HG03066 (cell line): ENCODE data around the gene AREG.

Source experiments
- ATAC-seq: cut with Tn5 transposase; IDR thresholded peaks from one replicate; pipeline ENCODE4 v1.9.1; 2021; ENCODE audit warnings: low read depth; ENCODE audit not compliant: unreplicated experiment

AREG gene

DNA sequence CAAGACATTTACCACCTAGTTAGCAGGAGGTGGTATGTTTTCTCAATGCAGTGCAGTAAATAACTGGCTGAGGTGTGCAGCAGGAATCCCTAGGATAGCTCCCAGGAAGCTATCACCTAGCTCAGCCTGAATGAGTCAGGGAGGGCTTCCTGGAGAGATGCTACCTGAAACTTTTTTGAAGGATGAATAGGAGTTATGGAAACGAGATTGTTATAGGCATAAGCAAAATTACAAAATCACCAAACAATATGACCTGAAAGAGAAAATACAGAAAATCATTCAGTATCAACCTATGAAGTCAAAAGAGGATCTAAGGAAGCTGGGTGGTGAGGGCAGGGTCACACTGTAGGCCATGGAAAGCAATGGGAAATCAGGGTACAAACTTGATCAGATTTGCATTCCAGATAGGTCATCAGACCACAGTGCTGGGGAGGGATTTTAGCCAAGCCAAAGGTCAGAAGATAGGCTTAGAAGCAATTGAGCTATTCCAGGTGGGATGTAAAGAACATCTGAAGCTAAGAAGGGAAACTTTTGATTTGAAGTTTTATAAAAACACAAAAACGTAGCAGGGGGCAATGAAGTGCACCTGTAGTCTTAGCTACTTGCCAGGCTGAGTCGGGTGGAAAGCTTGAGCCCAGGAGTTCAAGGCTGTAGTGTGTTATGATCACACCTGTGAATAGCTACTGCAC lies 11.3 kb downstream of the AREG start:
- ATAC-seq = no peak

DNA sequence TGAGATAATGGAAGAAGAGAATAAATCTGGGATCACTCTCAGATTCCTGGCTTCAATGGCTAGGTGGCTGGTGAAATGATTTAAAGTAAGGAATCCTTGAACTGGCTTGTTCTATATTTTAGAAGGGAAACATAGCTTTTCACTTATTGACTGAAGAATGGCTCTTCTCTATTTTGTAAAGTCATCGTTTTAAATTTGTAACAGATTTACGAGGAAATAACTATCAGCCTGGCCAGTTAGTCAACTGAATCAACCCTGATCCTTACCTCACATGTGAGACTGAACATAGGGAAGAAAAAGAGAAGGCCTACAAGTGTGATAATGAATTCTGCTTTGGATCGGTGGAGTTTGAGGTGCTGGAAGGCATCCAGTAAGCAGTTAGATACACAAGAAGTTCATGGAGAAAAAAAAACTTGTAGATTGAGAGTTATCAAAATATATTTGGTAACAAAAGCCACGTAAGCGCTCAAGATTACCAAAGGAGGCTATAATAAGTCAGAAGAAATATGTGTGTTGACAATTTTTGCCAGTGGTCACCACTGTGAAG lies 12.0 kb downstream of the AREG start:
- no peak for ATAC-seq

DNA sequence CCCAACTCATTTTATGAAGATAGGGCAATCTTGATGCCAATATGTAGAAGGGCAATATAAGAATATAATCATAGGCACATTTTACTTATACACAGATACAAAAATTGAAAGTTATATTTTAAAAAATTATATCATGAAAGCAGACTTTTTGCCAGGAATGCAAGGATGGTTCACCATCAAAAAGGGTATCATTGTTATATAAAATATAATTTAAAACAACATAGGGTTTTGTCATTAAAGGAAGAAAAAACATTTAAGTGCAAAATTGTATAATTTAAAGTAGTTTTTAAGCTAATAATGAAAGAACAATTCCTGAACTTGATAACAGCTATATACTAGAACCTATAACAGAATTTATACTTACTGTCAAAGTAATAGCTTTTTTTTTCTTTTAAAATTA lies 15.9 kb downstream of the AREG start:
- ATAC-seq = no peak

DNA sequence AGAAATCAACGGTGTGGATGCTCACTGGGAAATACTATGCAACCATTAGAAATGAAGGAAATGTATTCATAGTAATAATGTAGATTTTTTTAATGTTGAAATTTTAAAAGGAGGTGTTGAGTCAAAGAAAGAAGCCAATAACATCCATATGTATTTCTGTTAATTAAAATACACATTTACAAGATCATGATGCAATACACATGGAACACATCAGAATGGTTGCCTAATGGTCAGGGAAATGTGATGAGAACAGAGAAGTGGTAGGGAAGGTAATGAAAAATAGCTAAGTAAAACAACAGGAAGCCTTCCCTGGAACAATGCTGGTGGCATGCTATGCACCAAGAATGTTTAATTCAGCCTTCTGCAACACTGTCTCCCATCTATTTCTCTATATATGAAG lies 18.2 kb downstream of the AREG start:
- no peak for ATAC-seq

DNA sequence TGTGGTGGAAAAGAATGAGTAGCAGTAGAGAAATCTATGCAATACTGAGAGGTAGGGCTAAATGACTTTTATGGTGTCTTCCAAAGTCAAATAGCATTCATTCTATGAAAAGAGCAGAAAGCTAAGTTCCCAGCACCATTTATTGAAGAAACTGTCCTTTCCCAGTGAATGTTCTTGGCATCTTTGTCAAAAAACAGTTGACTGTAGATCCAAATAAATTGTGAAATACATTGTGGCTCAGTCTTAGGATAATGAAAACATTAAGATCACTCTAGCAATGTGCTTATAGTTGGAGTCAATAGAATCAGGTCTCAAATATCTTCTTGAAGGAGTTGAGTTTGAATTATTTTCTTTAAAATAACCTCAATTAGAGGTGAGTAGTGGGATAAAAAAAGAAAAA lies 19.4 kb downstream of the AREG start:
- ATAC-seq = no peak

DNA sequence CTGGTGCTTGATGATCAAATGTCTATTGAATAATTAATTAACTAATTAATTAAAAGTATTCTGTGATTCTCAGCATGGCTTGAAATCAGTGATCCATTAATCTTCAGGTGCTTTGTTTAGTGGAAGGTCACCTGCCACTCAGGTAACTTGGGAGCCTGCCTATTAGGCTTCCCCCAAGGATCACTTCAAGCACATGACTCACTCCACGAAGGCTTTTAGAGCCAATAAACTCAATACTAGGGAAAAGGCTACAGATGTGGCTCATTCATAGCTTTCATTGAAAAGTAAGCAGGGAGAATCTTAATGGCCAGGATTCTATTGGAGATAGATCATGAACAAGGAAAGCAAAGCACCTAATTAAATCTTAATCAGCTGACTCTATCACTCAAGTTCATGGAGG lies 21.3 kb downstream of the AREG start:
- no peak for ATAC-seq

DNA sequence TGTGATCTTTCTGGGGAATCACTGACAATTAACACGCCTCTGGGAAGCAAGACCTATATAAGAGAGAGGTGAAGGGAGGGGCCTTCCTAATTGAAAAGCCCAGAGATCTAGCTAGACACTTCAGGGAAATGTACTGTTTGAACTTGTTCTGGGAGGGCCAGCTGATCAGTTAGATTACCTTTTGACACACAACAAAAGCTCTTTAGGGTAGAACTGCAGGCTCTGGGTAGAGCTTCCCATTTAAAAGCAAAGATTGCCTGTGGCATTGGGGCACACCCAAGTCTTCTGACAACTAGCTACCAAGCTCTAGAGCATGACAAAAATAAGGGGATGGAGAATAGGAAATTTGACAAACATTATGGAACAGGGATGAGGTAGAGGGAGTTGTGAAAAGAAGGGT lies 26.3 kb downstream of the AREG start:
- no peak for ATAC-seq

DNA sequence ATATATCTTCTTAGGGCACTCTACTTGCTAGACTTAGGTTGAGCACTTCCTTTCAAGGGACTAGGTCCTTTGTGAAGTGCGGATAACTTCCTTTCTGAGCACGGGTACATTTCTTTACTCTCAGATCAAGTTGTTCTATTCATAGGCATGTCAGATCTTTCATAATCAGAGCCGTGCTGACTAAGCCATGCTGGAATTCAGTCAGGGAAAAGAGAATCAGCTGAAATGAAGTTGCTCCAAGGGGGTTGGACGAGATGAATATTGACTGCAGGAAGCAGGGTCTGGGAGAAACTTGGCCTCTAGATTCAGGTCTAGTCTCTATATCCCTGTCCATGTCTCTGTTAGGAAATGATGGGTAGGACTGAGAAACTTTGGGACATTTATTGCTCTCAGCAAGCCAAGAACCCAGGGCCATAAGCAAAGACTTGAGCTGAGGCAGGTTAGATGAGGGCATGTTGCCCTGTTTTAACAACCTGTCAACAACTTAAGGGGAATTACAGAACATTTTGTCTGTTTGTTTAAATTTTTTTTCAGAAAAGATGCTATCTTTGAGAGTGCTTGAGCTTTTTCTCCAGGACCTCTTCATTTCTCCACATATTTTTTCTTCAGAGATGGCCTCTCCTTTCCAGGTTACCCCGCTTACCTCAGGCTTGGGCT lies 28.3 kb downstream of the AREG start:
- ATAC-seq = no peak

DNA sequence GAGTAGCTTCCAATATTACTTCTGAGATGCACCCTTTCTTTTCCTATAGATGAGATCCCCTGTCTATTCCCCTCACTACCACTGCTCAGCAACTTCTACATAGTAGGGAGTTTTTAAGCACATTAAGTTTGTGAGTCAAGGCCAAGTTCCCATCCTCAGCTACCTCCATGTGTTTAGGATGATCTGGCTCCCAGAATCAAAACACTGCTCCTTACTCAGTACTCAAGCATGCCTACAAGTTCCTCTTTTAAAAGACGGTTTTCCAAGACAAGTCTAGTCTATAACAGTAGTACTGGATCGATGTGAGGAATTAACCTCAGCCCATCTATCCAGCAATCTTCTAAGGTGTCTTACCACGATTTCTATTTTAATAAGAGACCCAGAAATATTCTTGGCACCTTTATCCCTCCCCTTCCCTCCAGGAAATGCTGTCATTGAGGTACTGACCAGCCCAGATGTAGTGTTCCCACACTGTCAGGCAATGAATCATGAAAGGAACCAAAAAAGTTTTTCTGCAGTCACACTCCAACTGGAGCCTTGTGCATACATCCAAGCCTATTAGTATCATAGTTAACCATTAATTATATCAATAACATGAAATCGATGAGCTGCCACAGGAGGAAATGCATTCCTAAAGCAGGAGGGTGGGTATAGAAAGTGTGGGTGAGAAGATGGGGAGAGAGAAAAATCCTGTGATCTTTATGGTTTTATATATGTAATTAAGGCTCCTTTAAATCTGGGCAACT lies 29.6 kb downstream of the AREG start:
- ATAC-seq = no peak

DNA sequence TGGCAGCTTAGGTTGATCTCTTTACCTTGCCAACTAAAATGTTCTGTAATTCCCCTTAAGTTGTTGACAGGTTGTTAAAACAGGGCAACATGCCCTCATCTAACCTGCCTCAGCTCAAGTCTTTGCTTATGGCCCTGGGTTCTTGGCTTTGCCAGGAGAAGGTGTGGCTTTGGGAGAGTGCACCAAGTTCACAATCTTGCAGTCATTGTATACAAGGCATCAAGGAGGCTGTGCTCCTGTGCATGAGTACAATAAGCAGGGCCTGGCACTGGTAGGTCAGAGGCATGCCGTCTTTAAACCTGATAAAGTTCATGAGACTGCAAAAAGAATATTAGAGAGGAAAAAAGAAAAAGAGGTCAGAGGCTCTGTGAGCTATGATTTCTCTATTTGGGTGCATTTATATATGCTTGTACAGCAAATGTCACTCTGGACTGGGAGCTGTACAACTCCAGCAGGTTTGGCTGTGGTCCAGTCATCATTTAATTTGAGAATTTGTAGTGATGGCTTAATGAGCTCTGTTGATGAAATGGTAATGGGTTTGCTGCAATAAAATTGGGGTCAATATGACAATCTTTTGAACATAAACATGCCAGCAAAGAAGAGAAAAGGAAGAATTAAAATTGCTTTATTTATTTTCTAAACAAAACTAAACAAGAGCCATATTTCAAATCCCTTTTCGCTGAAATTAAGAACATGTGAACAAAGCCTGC lies 30.3 kb downstream of the AREG start:
- ATAC-seq = no peak

DNA sequence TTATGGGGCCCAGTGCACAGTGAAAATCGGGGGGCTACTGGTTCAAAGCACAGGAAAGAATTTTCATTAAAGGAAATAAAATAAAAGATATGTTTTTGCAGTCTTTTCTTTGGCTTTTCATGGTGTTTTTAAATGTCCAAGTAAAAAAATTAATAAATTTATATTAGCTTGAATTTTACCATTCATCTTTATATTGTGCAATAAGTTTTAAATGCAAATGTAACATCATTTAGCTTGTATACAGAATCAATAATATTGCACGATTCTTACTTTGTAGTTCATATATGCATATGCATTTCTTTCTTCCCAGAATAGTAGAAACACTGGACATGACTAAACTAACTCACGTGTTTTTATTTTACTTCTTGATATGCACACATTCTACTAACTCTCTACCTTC lies 31.0 kb downstream of the AREG start:
- ATAC-seq = no peak

DNA sequence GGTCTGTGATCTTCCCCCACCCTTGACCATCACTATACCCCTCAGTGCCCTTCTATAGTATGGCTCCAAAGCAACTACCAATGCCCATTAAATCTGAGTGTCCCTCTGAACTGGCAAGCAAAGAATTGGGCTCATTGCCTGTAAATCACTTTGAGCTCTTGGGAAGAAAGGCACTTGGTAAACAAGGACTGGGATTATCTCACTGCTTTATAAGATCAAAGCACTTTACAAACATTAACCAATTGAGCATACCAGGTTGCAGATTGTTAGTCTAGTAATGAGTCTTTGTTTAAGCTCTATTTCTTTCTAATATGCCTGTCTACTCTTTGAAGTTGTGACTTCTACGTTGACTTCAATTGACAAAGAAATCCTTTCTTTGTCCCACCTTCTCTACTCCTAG lies 34.1 kb downstream of the AREG start:
- ATAC-seq = no peak

DNA sequence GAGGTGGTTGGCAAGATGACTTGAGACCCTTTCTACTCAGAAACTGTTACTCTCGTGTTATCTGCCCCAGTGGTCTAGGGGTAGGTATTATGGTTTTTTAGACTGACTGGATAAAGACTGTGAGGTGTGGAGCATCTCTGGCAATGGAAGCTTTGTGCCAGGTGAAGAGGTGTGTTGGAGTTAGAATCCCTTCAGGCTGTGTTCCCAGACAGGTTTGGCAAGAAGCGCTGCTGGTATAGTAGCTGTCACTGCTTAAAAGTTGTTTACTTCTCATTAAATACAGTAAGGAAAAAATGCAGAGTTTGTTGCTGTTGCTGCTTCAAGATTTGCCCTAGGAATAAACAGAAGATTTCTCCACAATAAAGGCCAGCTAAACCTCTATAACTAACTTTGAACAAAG lies 35.3 kb downstream of the AREG start:
- ATAC-seq = no peak

DNA sequence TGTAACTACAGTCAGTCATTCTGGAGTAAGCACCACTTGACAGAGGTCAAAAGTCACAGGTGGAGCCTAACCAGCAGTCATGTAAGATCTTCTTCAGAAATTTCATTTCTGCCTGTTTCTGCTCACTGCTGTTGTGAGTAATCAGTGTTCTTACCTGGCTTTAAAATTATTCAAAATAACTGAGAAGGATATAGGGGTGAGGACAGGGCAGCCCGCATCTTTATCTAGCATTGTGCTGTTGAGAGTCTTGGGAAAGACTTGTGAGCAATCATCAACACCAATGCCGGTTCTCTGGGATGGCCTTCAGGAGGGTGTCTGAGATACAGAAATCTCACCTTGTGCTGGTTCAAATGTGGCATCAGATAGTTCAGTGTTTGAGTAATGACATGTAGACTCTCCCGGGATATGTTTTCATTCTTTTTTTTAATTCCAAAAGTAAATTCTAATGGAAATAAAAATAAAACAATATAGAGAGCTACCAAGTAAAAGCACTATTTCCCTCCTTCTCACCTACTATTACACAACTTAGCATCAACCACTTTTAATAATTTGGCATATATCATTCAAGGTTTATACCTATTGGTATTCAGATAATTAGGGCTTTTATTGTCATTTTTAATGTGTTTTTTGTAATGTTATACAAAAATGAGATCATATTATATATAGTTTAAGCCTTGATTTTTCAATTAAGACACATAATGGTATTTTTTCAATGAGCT lies 37.1 kb downstream of the AREG start:
- ATAC-seq = no peak

DNA sequence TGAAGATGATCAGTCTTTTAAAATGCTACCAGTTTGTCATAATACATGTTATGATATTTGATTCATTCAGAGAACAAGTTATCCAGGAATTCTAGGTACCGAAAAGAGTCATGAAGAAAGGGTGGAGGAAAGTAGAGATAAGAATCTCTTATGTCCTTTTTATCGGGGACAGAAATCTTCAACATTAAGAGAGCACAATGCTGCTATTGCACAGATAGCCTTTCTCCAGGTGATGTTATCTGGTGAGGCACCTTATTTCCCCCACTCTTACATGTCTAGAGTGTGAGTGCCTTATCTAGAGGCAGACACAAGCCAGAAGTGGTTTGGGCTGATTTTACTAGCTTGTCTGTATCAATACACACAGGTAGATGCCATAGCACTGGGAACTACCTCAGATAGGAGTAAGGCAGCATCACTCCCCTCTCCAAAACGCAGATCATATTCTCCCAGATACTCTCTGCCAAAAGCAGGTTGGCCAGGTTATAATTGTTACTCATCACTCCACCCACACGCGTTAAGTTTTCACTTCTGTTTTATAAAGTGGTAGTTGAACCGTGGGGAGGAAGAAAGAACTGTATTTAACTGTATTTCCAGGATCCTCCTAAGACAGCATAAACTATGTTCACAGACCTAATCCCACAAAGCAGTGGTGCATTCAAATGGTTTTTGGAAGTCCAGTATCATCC lies 38.4 kb downstream of the AREG start:
- no peak for ATAC-seq

DNA sequence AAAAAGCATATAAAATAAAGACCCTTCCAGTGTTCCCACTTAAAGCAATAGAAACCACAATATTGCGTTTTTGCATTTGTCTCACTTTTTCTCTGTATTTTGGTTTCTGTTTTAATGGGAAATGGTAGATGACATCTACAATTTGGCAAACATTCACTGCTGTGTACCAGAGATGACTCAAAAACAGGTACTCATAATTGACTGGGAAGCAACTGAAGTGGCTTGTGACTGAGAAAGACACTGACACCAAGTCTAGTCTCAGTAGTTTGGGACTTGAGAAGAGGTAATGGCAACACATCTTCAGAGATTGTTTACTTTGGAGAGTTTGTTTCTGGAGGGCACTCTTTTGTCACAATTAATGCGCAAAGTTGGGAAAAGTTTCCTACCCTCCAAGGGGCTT lies 42.0 kb downstream of the AREG start:
- no peak for ATAC-seq

DNA sequence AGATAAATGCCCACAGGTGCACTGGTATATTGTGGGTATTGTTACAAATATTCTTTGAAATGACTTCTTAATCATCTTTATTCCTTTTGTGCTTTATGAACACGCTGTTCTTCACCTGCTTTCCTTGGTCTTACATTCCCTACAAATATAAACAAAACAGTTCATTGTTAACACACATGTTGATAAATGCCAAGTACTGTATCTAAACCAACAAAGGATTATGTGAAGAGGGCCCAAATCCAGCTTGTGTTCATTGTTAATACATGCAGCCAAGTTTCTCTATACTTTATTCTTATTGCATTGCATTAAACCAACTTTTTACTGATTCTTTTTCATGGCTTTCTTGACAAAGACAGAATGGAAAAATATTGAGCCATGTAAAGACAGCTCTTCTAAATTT lies 42.8 kb downstream of the AREG start:
- ATAC-seq = no peak

DNA sequence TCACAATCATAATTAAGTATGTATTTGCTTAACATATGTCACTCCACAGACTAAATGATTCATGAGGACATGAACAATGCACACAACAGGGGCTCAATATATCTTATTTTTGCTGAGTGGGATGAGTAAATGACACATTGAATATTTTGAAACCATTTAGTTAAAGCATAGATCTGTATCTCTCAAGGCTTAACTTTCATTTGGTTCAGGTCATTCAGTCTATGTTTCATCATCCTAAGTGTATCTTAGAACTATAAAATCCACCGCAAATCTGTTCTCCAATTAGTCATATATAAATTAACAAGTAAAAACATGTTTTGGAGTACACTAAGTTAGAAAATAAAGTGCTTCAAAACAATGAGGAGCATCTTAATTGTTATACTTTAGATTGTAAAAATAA lies 45.8 kb downstream of the AREG start:
- no peak for ATAC-seq

DNA sequence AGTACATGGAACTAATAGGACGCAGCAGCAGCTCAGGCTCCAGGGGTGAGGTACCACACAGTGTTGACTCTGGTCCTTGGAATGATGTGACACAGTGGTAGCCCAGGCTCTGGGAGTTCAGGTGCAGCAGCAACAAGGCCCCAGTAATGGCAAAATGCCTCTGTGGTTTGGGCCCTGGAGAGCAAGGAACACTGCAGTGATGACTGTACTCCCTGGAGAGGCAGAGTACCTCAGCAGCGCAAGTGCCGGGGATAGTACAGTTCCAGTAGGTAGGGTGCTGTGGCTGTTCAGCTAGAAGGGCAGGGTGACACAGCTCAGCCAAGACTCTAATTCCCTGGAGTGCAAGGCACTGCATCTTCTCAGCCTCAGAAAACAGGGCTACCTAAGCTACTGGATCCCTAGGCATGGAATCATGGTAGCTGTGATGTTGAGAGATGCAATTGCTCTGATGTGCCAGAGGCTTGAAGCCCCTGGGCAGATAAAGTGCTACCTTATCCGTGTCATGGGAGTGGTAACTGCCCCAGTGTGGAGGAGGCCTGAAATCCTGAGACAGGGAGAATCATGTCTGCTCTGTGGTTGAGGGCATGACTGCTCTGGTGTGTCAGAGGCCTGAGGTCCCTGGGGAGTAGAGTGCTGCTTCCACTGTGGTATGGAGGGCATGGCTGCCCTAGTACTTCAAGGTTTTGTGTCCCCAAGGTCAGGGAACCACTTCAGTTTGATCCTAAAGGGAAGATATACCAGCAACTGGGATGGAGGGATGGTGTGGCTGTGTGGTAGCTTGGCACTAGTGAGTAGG lies 55.2 kb downstream of the AREG start:
- ATAC-seq = no peak
